ENCODE results near the gene SMYD3.

DNA sequence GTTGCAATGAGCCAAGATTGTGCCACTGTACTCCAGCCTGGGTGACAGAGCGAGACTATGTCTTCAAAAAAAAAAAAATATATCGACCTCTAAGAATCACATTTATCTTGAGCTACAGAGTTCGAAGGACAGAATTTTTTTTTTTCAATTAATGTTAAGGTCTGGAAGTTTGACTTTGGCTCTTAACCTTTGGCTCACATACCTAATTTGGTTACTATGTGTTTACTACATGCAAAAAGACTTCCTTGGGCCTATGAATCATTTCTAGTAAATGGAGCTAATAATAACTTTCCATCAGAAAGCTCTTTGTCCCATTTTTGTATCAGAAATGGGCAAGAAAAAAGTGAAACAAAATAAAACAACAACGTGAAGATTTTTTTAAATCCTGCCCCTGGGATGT lies 351.2 kb downstream of the SMYD3 start:
- TF ChIP-seq, protein P1, sequence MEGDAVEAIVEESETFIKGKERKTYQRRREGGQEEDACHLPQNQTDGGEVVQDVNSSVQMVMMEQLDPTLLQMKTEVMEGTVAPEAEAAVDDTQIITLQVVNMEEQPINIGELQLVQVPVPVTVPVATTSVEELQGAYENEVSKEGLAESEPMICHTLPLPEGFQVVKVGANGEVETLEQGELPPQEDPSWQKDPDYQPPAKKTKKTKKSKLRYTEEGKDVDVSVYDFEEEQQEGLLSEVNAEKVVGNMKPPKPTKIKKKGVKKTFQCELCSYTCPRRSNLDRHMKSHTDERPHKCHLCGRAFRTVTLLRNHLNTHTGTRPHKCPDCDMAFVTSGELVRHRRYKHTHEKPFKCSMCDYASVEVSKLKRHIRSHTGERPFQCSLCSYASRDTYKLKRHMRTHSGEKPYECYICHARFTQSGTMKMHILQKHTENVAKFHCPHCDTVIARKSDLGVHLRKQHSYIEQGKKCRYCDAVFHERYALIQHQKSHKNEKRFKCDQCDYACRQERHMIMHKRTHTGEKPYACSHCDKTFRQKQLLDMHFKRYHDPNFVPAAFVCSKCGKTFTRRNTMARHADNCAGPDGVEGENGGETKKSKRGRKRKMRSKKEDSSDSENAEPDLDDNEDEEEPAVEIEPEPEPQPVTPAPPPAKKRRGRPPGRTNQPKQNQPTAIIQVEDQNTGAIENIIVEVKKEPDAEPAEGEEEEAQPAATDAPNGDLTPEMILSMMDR (conservative IDR thresholded peaks at IDR 0.05) = no peak
- TF ChIP-seq ZFX (IDR thresholded peaks at IDR 0.05) = no peak

Measured in C4-2B (cell line).